B cell (primary cell): ENCODE data around the gene ZNF165. TPM values are rescaled to one million over a fixed set of nuclear protein-coding genes. Genes with fewer than 3 reads are reported as not detected.

Experiments used
- ATAC-seq: fragments of 200-7000 bp; cut with Tn5 transposase; one replicate; pipeline ENCODE4 v1.10.0; 2021; ENCODE audit warnings: low read depth, mild to moderate bottlenecking, moderate number of reproducible peaks, moderate library complexity
- CTCF ChIA-PET: fragments of 350-600 bp; sonication (Branson Sonifier 250); formaldehyde crosslinking; loops from one replicate; lab custom pipeline; 2021; ENCODE audit warnings: antibody characterized with exemption, inconsistent platforms; lab: Charles Lee
- POLR2A ChIA-PET: fragments of 350-600 bp; sonication (Branson Sonifier 250); formaldehyde crosslinking; loops from one replicate; lab custom pipeline; 2021; ENCODE audit warnings: antibody characterized with exemption; lab: Charles Lee
- DNase-seq: peaks from one replicate; pipeline ENCODE4 v3.0.0; 2013
- H2AFZ ChIP-seq: 2 replicates; pipeline ENCODE4 v1.6.1; 2012; ENCODE audit warnings: mild to moderate bottlenecking, low read depth, low read length; ENCODE audit not compliant: insufficient read depth, poor library complexity, severe bottlenecking
- H3K27ac ChIP-seq, 2 donors: 1 replicate in 1 of 2; 2 replicates in 1 of 2; pipeline ENCODE4 v1.5.1; 2012 to 2013; ENCODE audit warnings: low read length in 2 of 2, mild to moderate bottlenecking in 2 of 2, moderate library complexity in 1 of 2
- H3K27me3 ChIP-seq, 4 experiments: fragments of 200-600 bp in 1 of 4; sonication (generic) in 1 of 4; replicated peaks in 1 of 4; 1 replicate in 2 of 4; 2 replicates in 2 of 4; pipeline versions ENCODE4 v1.6.1 to v1.7.0; 2013 to 2016; ENCODE audit warnings: low read length in 3 of 4, mild to moderate bottlenecking in 2 of 4, mixed read lengths in 1 of 4, moderate library complexity in 1 of 4; ENCODE audit not compliant: insufficient read depth in 4 of 4, control insufficient read depth in 3 of 4; ENCODE audit errors: control extremely low read depth in 1 of 4
- H3K36me3 ChIP-seq, 2 experiments: replicated peaks in 1 of 2; 1 replicate in 1 of 2; 2 replicates in 1 of 2; pipeline versions ENCODE4 v1.6.1 to v1.7.1; 2013; ENCODE audit warnings: low read length in 1 of 2; ENCODE audit not compliant: insufficient read depth in 2 of 2, control insufficient read depth in 1 of 2; ENCODE audit errors: control extremely low read depth in 1 of 2, extremely low read depth in 1 of 2
- H3K4me1 ChIP-seq, 2 donors: fragments of 200-600 bp in 1 of 2; sonication (generic) in 1 of 2; 1 replicate in 1 of 2; 2 replicates in 1 of 2; pipeline versions ENCODE4 v1.5.1 to v1.6.1; 2013 to 2017; ENCODE audit warnings: low read length in 2 of 2; ENCODE audit not compliant: control insufficient read depth in 2 of 2, insufficient read depth in 2 of 2
- H3K4me2 ChIP-seq: replicated peaks from 2 replicates; pipeline ENCODE3; 2012; ENCODE audit warnings: mild to moderate bottlenecking, low read depth, low read length; ENCODE audit not compliant: poor library complexity, severe bottlenecking
- H3K4me3 ChIP-seq, 5 experiments: fragments of 200-600 bp in 1 of 5; sonication (generic) in 1 of 5; 1 replicate in 3 of 5; 2 replicates in 2 of 5; pipeline versions ENCODE4 v1.5.1 to v1.7.0; 2011 to 2016; ENCODE audit warnings: low read length in 4 of 5, mild to moderate bottlenecking in 4 of 5, low read depth in 2 of 5, control low read depth in 1 of 5, moderate library complexity in 1 of 5; ENCODE audit not compliant: insufficient read depth in 1 of 5; ENCODE audit errors: control extremely low read depth in 1 of 5, extremely low read depth in 1 of 5
- H3K79me2 ChIP-seq: fragments of 200-600 bp; sonication (generic); one replicate; pipeline ENCODE4 v1.6.0; 2016; ENCODE audit warnings: low read length; ENCODE audit not compliant: control insufficient read depth, insufficient read depth
- H3K9ac ChIP-seq: fragments of 200-600 bp; sonication (generic); 2 replicates; pipeline ENCODE4 v1.6.1; 2017; ENCODE audit warnings: mild to moderate bottlenecking, low read length, moderate library complexity
- H3K9me3 ChIP-seq, 3 donors: one replicate each; pipeline versions ENCODE4 v1.6.1 to v1.7.1; 2013; ENCODE audit warnings: low read length in 2 of 3; ENCODE audit not compliant: control insufficient read depth in 2 of 3, insufficient read depth in 1 of 3; ENCODE audit errors: control extremely low read depth in 1 of 3
- H4K20me1 ChIP-seq: 2 replicates; pipeline ENCODE4 v1.6.0; 2012; ENCODE audit warnings: mild to moderate bottlenecking, low read length; ENCODE audit not compliant: insufficient read depth, control insufficient read depth, poor library complexity, severe bottlenecking
- H3K27ac Mint-ChIP-seq: one replicate; pipeline ENCODE4 v1.8.0; 2021; ENCODE audit warnings: mixed read lengths
- H3K27me3 Mint-ChIP-seq: one replicate; pipeline ENCODE4 v1.8.0; 2021; ENCODE audit warnings: mixed read lengths
- H3K4me1 Mint-ChIP-seq: one replicate; pipeline ENCODE4 v1.8.0; 2021; ENCODE audit warnings: mixed read lengths
- H3K4me3 Mint-ChIP-seq: one replicate; pipeline ENCODE4 v1.8.0; 2021; ENCODE audit warnings: mixed read lengths
- H3K9me3 Mint-ChIP-seq: one replicate; pipeline ENCODE4 v1.8.0; 2022; ENCODE audit warnings: mixed read lengths; ENCODE audit not compliant: insufficient read depth
- CTCF ChIP-seq: fragments of 200-600 bp; IDR thresholded peaks from one replicate; pipeline ENCODE4 v1.8.0; 2022; ENCODE audit warnings: antibody characterized with exemption, mild to moderate bottlenecking
- EZH2 ChIP-seq: IDR thresholded peaks from 2 replicates; pipeline ENCODE4 v1.6.1; 2012; ENCODE audit warnings: borderline replicate concordance, low read depth, mild to moderate bottlenecking, moderate library complexity, low read length; ENCODE audit not compliant: insufficient read depth, poor library complexity, severe bottlenecking
- WGBS: methylation state at CpG from one replicate; pipeline ENCODE4 v1.1.5; 2013; ENCODE audit warnings: missing lambda C conversion rate; ENCODE audit not compliant: insufficient coverage; 5-methylcytosine and 5-hydroxymethylcytosine counted together
- intact Hi-C: fragments of 100-400 bp; cut with micrococcal nuclease; formaldehyde crosslinking; loops from one replicate; pipeline ENCODE4 v1.10.0; 2022
- polyA plus RNA-seq: library from polyadenylated mRNA; depleted of rRNA; stranded (reverse); fragments of >200 nt; gene quantifications from 2 replicates; pipeline ENCODE4 v1.2.3, GENCODE V29; 2012
- total RNA-seq, 2 donors: library from RNA; stranded (reverse); fragments of 120-200 nt in 1 of 2; gene quantifications; 1 replicate in 1 of 2; 2 replicates in 1 of 2; pipeline versions ENCODE4 v1.2.3 to v1.2.4, GENCODE V29; 2013 to 2022

The ZNF165 gene
- total and polyA plus RNA-seq, 2 donors (not counting 1 experiment from before 2014, with no cell fraction given) = 3.5 to 4.2 TPM

- DNase-seq (peak; percentile 82), ATAC-seq (peak; percentile 42)
- Mint-ChIP-seq H3K9me3 (no peaks in the 10 kb centered on the region), H3K4me3 (peak overlapping the region; percentile 94), H3K27me3 (no peaks in the 10 kb centered on the region), H3K27ac (peak overlapping the region; percentile 95), H3K4me1 (peaks cover 63% of the 10 kb centered on the region)
- ChIA-PET POLR2A (interaction anchor here (0.8 to 2.6 kb wide), 3 partner anchors 13 to 246 kb away, joined by 3 to 18 read pairs (median 3); partner anchors contain the start of gene ZSCAN16), CTCF (interaction anchor here (2.9 to 8.1 kb wide), 3 partner anchors 13 to 219 kb away, joined by 15 to 46 read pairs (median 22); partner anchors contain the start of gene ZSCAN16)
- H3K27ac ChIP-seq = peak overlapping the region; percentile 95 to 97
- H3K79me2 ChIP-seq = peaks cover 21% of the 10 kb centered on the region
- H3K9ac ChIP-seq = peak overlapping the region; percentile 98
- peak overlapping the region; percentile 89 to 99 (median 96) for H3K4me3 ChIP-seq
- intact Hi-C loops = loop anchor here (2.0 to 10.0 kb wide), 7 partner anchors 80 to 663 kb away; partner anchors contain the start of genes ZKSCAN3, ZNF184, ZSCAN12 and ZSCAN26
- WGBS = 0% methylated on average over 1 of the region's 6 CpGs
- H2AFZ ChIP-seq = peak overlapping the region; percentile 94
- H3K27me3 ChIP-seq = no peaks in the 10 kb centered on the region
- TF ChIP-seq CTCF (no peak), EZH2 (no peak)
- no peaks in the 10 kb centered on the region for H4K20me1 ChIP-seq
- H3K4me1 ChIP-seq = peaks cover 29 to 31% of the 10 kb centered on the region in 2 donors
- H3K4me2 ChIP-seq = peak overlapping the region; percentile 94
- no peaks in the 10 kb centered on the region for H3K36me3 ChIP-seq
- H3K9me3 ChIP-seq = no peaks in the 10 kb centered on the region
Measured at GRCh38 chr6:28137505-28137981, 57.2 kb downstream of the ZNF165 start.

Other genes starting within 250 kb of the ZNF165 start
- gene OR2B2, start 168.2 kb upstream of the ZNF165 start, total RNA-seq = not detected in 2 replicates
- not detected in 2 replicates for gene OR2B2, start 168.2 kb upstream of the ZNF165 start, polyA plus RNA-seq
- gene OR2B6, start 123.3 kb upstream of the ZNF165 start, total RNA-seq = not detected in 2 replicates
- not detected in 2 replicates for gene OR2B6, start 123.3 kb upstream of the ZNF165 start, polyA plus RNA-seq
- 15.4 and 15.8 TPM in 2 replicates for gene ZSCAN16, start 44.0 kb downstream of the ZNF165 start, total RNA-seq
- gene ZSCAN16, start 44.0 kb downstream of the ZNF165 start, polyA plus RNA-seq = 3.0 and 5.4 TPM in 2 replicates
- gene ZKSCAN8, start 61.3 kb downstream of the ZNF165 start, total RNA-seq = 51.7 and 52.8 TPM in 2 replicates
- 10.3 and 10.9 TPM in 2 replicates for gene ZKSCAN8, start 61.3 kb downstream of the ZNF165 start, polyA plus RNA-seq
- gene ZSCAN9, start 144.7 kb downstream of the ZNF165 start, total RNA-seq = 29.8 and 32.0 TPM in 2 replicates
- gene ZSCAN9, start 144.7 kb downstream of the ZNF165 start, polyA plus RNA-seq = 10.3 and 14.7 TPM in 2 replicates
- 10.9 and 12.1 TPM in 2 replicates for gene ZKSCAN4, start 171.7 kb downstream of the ZNF165 start, total RNA-seq
- gene ZKSCAN4, start 171.7 kb downstream of the ZNF165 start, polyA plus RNA-seq = 2.6 and 3.0 TPM in 2 replicates
- gene NKAPL, start 178.7 kb downstream of the ZNF165 start, total RNA-seq = 0.52 and 0.66 TPM in 2 replicates
- gene NKAPL, start 178.7 kb downstream of the ZNF165 start, polyA plus RNA-seq = not detected in 2 replicates
- gene ZSCAN26, start 186.6 kb downstream of the ZNF165 start, total RNA-seq = 29.3 and 31.8 TPM in 2 replicates
- 11.9 and 17.9 TPM in 2 replicates for gene ZSCAN26, start 186.6 kb downstream of the ZNF165 start, polyA plus RNA-seq
- 1.8 and 2.4 TPM in 2 replicates for gene PGBD1, start 201.0 kb downstream of the ZNF165 start, total RNA-seq
- gene PGBD1, start 201.0 kb downstream of the ZNF165 start, polyA plus RNA-seq = 0.55 and 1.2 TPM in 2 replicates